NCI-H2227 (cell line): ENCODE results near the gene PCDHA5.

Experiments used
- DNase-seq: peaks from one replicate; lab custom pipeline; 2025; ENCODE audit not compliant: unreplicated experiment; lab: John Stamatoyannopoulos, UW

The PCDHA5 gene

DNA sequence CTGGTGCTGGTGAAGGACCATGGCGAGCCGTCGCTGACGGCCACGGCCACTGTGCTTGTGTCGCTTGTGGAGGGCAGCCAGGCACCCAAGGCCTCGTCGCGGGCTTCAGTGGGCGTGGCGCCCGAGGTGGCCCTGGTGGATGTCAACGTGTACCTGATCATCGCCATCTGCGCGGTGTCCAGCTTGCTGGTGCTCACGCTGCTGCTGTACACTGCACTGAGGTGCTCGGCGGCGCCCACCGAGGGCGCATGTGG, 36.5 kb downstream of the PCDHA5 start:
- no peak for DNase-seq

- DNase-seq, result no peak
Observed at GRCh38 chr5:140862441-140863295, 41.3 kb downstream of the PCDHA5 start.

DNA sequence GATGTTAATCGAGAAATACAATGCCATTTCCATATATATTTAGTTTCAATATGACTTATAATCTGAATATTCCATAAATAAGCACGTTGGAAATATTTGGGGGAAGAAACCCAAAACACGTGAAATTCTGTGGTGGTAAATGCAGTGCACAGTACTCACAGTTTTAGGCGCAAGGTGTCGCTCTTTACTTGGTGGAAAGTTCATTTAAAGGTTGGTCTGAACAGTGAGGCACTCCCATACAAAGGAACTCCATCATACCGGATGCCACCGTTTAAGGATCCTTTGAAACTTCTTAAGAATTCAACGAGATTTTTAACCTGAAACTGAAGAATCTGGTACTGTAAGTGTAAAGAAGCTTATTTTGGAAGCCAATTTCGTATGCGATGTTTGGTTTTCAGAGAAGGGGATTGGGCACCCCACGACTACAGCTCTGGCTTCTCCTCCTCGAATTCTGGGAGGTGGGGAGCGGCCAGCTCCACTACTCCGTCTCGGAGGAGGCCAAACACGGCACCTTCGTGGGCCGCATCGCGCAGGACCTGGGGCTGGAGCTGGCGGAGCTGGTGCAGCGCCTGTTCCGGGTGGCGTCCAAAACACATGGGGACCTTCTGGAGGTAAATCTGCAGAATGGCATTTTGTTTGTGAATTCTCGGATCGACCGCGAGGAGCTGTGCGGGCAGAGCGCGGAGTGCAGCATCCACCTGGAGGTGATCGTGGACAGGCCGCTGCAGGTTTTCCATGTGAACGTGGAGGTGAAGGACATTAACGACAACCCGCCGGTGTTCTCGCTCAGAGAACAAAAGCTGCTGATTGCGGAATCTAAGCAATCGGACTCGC, 47.5 kb downstream of the PCDHA5 start, which contains the start of gene PCDHA11:
TSS of gene PCDHA11 (plus strand) at position 237 of the 834 bp plus-strand sequence. CDS start at position 384, 147 bp downstream.
- DNase-seq, result no peak

GRCh38 chr5:140869555-140869886, 48.1 kb downstream of the PCDHA5 start:
- no peak for DNase-seq

- no peak for DNase-seq
Observed at GRCh38 chr5:140870221-140871201, 49.1 kb downstream of the PCDHA5 start.
